ENCODE measurements around the gene EEA1. TPM values are rescaled to one million over a fixed set of nuclear protein-coding genes. Genes with fewer than 3 reads are reported as not detected.

The EEA1 gene
- total RNA-seq = 31.1 and 46.7 TPM in 2 replicates
- long read RNA-seq, partial matches to known transcripts = 51 of 55 reads
- long read RNA-seq, other reads (novel, unspliced or antisense) = 4 of 55 reads

DNA sequence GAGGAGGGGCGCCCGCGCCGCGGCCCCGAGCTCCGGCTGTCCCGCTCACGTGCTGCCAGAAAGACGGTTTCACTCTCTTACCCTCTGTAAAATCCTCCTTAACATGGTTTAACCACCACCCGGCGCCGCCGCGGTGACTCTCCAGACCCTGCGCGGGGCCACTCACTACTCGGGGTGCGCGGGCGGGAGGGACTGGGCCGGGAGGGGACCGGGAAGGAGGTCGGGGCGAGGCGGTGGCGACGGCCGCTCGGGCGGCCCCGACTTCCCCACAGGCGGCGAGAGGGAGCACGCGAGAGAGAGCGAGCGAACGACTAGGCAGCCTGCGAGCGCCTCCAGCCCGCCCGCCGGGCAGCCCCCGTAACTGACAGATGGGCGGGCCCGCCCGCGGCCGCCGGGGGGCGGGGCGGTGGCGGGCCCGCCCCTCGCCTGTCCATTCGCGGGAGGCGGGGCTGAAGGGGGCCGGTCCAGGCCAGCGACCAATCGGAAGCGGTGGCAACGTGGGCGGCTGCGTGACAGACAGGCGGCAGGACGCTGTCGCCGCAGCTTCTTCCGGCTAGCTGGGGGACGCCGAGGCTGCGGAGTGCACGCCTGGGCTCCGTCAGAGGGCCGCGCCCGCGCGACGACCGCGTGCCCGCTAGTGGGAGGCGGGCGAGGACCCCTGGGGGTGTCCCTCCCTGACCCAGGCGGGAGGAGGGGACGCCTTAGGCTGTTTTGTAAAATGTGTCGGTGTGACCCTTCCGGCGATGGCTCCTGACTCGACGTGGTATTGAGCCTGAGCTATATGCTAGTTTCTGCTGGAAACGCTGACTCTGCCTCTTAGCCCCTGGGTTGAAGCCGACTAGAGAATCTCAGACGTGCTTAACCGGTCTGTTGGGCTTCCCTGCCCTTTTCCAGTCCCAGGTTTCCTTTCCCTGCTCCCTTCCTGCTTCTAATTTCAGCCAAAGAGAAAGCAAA is at the start of gene EEA1:
Gene EEA1 (minus strand): TSS at position 334 of the 954 bp plus-strand sequence. CDS start 229 bp downstream, at position 105.
- Mint-ChIP-seq H3K27ac (ENCODE audit: unreplicated experiment) (peak within 1 kb of the TSS; percentile 98), H3K4me1 (ENCODE audit: unreplicated experiment) (peaks cover 43% of the 10 kb centered on the region), H3K9me3 (ENCODE audit: unreplicated experiment) (no peaks in the 10 kb centered on the region), H3K27me3 (ENCODE audit: unreplicated experiment) (no peaks in the 10 kb centered on the region), H3K36me3 (ENCODE audit: unreplicated experiment) (no peaks in the 10 kb centered on the region), H3K4me3 (ENCODE audit: unreplicated experiment) (peak within 1 kb of the TSS; percentile 84)
- peak; percentile 98 for DNase-seq (ENCODE audit: extremely low spot score, unreplicated experiment)
- peak; percentile 16 for TF ChIP-seq CTCF (IDR thresholded peaks at IDR 0.05)

DNA sequence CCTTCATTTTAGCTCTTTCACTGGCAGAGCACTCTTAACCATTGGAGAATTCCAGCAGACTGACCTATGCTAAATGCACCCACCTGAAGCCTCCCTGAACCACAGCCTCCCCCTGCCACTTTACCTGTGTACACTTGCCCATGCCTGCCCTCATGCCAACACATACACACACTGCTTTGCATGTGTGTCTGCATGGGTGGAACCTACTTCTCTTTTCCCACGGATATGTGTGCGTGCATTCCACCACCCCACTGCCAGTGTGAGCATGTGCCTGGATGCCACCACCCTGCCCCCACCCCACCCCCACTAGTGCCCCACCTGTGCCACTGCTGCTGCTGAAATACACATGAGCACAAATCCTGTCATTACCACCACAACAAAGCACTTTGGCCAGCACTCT is 49.5 kb upstream of the EEA1 start:
- no peak overlapping the region for H3K4me3 Mint-ChIP-seq (ENCODE audit: unreplicated experiment)
- peaks cover 31% of the 10 kb centered on the region for H3K9me3 Mint-ChIP-seq (ENCODE audit: unreplicated experiment)
- H3K27me3 Mint-ChIP-seq (ENCODE audit: unreplicated experiment) = no peaks in the 10 kb centered on the region
- no peaks in the 10 kb centered on the region for H3K4me1 Mint-ChIP-seq (ENCODE audit: unreplicated experiment)
- H3K36me3 Mint-ChIP-seq (ENCODE audit: unreplicated experiment) = peaks cover 8% of the 10 kb centered on the region
- no peak overlapping the region for H3K27ac Mint-ChIP-seq (ENCODE audit: unreplicated experiment)
- no peak for TF ChIP-seq CTCF (IDR thresholded peaks at IDR 0.05)
- DNase-seq (ENCODE audit: extremely low spot score, unreplicated experiment) = no peak

- TF ChIP-seq CTCF (IDR thresholded peaks at IDR 0.05) = no peak
- Mint-ChIP-seq H3K27me3 (ENCODE audit: unreplicated experiment) (no peaks in the 10 kb centered on the region), H3K9me3 (ENCODE audit: unreplicated experiment) (peaks cover 23% of the 10 kb centered on the region), H3K27ac (ENCODE audit: unreplicated experiment) (no peak overlapping the region), H3K4me3 (ENCODE audit: unreplicated experiment) (no peak overlapping the region), H3K4me1 (ENCODE audit: unreplicated experiment) (peaks cover 3% of the 10 kb centered on the region), H3K36me3 (ENCODE audit: unreplicated experiment) (peaks cover 8% of the 10 kb centered on the region)
- DNase-seq (ENCODE audit: extremely low spot score, unreplicated experiment) = no peak
Observed at GRCh38 chr12:92977326-92977725, 48.2 kb upstream of the EEA1 start.

- H3K36me3 Mint-ChIP-seq (ENCODE audit: unreplicated experiment) = peaks cover 2% of the 10 kb centered on the region
- peaks cover 6% of the 10 kb centered on the region for H3K9me3 Mint-ChIP-seq (ENCODE audit: unreplicated experiment)
- H3K27me3 Mint-ChIP-seq (ENCODE audit: unreplicated experiment) = no peaks in the 10 kb centered on the region
- H3K4me1 Mint-ChIP-seq (ENCODE audit: unreplicated experiment) = peaks cover 18% of the 10 kb centered on the region
- DNase-seq (ENCODE audit: extremely low spot score, unreplicated experiment) = no peak
- TF ChIP-seq CTCF (IDR thresholded peaks at IDR 0.05) = no peak
- H3K27ac Mint-ChIP-seq (ENCODE audit: unreplicated experiment) = no peak overlapping the region
- H3K4me3 Mint-ChIP-seq (ENCODE audit: unreplicated experiment) = no peak overlapping the region
Observed at GRCh38 chr12:92974759-92975158, 45.7 kb upstream of the EEA1 start.

- Mint-ChIP-seq H3K36me3 (ENCODE audit: unreplicated experiment) (peaks cover 2% of the 10 kb centered on the region), H3K4me3 (ENCODE audit: unreplicated experiment) (no peak overlapping the region), H3K4me1 (ENCODE audit: unreplicated experiment) (peaks cover 18% of the 10 kb centered on the region), H3K9me3 (ENCODE audit: unreplicated experiment) (peaks cover 6% of the 10 kb centered on the region), H3K27ac (ENCODE audit: unreplicated experiment) (no peak overlapping the region), H3K27me3 (ENCODE audit: unreplicated experiment) (no peaks in the 10 kb centered on the region)
- TF ChIP-seq CTCF (IDR thresholded peaks at IDR 0.05) = no peak
- DNase-seq (ENCODE audit: extremely low spot score, unreplicated experiment) = no peak
Observed at GRCh38 chr12:92973614-92974013, 44.5 kb upstream of the EEA1 start.
